OCI-LY7 (cell line): ENCODE measurements around the gene MRPL33. TPM values are rescaled to one million over a fixed set of nuclear protein-coding genes. Genes with fewer than 3 reads are reported as not detected.

Source experiments
- BruUV-seq: library from RNA; stranded (reverse); fragments of 400-500 nt; replicated peaks from 2 replicates; lab custom pipeline; 2021; lab: Mats Ljungman, UMichigan
- CTCF ChIA-PET: fragments of 300-600 bp; sonication (Branson Sonifier 250); formaldehyde crosslinking; loops from one replicate; lab custom pipeline; 2022; ENCODE audit warnings: antibody characterized with exemption; ENCODE audit not compliant: unreplicated experiment; lab: Charles Lee
- POLR2A ChIA-PET: fragments of 300-600 bp; sonication (Branson Sonifier 250); formaldehyde crosslinking; loops from one replicate; lab custom pipeline; 2022; ENCODE audit warnings: antibody characterized with exemption; lab: Charles Lee
- DNase-seq: peaks from one replicate; pipeline ENCODE4 v3.0.0-alpha.2; 2015; ENCODE audit warnings: low spot score
- H2AFZ ChIP-seq: fragments of 200-600 bp; sonication (generic), shearing (Covaris generic); 2 replicates; pipeline ENCODE4 v1.6.1; 2014; ENCODE audit warnings: mild to moderate bottlenecking, antibody characterized with exemption, low read length, moderate library complexity
- H3K27ac ChIP-seq: fragments of 200-600 bp; sonication (generic); 2 replicates; pipeline ENCODE4 v1.5.1; 2014; ENCODE audit warnings: mixed run types, low read depth, mild to moderate bottlenecking, moderate library complexity, low read length, inconsistent platforms; ENCODE audit not compliant: poor library complexity, severe bottlenecking
- H3K36me3 ChIP-seq: fragments of 200-600 bp; sonication (generic); 2 replicates; pipeline ENCODE4 v1.6.1; 2014; ENCODE audit warnings: mild to moderate bottlenecking, antibody characterized with exemption, low read length, moderate library complexity, mixed read lengths; ENCODE audit not compliant: insufficient read depth
- H3K4me1 ChIP-seq: fragments of 200-600 bp; sonication (generic); 2 replicates; pipeline ENCODE4 v1.5.1; 2014; ENCODE audit warnings: mild to moderate bottlenecking, low read length; ENCODE audit not compliant: insufficient read depth, poor library complexity, severe bottlenecking
- H3K4me2 ChIP-seq: fragments of 200-600 bp; sonication (generic); 2 replicates; pipeline ENCODE4 v1.6.1; 2014; ENCODE audit warnings: mild to moderate bottlenecking, low read length
- H3K4me3 ChIP-seq: fragments of 200-600 bp; sonication (generic); 2 replicates; pipeline ENCODE4 v1.5.1; 2014; ENCODE audit warnings: mild to moderate bottlenecking, low read depth, low read length; ENCODE audit not compliant: poor library complexity, severe bottlenecking
- H3K79me2 ChIP-seq: fragments of 200-600 bp; sonication (generic); 2 replicates; pipeline ENCODE4 v1.6.1; 2016; ENCODE audit warnings: low read depth, mild to moderate bottlenecking, low read length, moderate library complexity, mixed read lengths; ENCODE audit not compliant: insufficient read depth
- H3K9me2 ChIP-seq: fragments of 200-600 bp; sonication (generic); 2 replicates; pipeline ENCODE4 v1.6.1; 2016; ENCODE audit warnings: mild to moderate bottlenecking, low read length, mixed read lengths; ENCODE audit not compliant: insufficient read depth
- H3K9me3 ChIP-seq: fragments of 200-600 bp; sonication (generic); 2 replicates; pipeline ENCODE4 v1.6.1; 2014; ENCODE audit warnings: mild to moderate bottlenecking, mixed run types, low read length, mixed read lengths
- H4K20me1 ChIP-seq: fragments of 200-600 bp; sonication (generic); 2 replicates; pipeline ENCODE4 v1.6.1; 2014; ENCODE audit warnings: mild to moderate bottlenecking, antibody characterized with exemption, low read length, moderate library complexity, mixed read lengths; ENCODE audit not compliant: insufficient read depth
- CTCF ChIP-seq: fragments of 200-600 bp; sonication (generic); conservative IDR thresholded peaks from 2 replicates; pipeline ENCODE4 v1.5.1; 2014; ENCODE audit warnings: mild to moderate bottlenecking, antibody characterized with exemption, low read length, moderate library complexity, mixed read lengths
- EZH2phosphoT487 ChIP-seq: fragments of 200-600 bp; sonication (generic); IDR thresholded peaks from 2 replicates; pipeline ENCODE4 v1.6.1; 2018; ENCODE audit warnings: low read depth, borderline replicate concordance, mild to moderate bottlenecking, mixed run types, antibody characterized with exemption, low read length, moderate library complexity, mixed read lengths
- intact Hi-C: fragments of 100-400 bp; cut with micrococcal nuclease; formaldehyde crosslinking; loops from one replicate; pipeline ENCODE4 v1.10.0; 2022; ENCODE audit not compliant: unreplicated experiment
- total RNA-seq, 2 experiments: library from RNA; depleted of rRNA in 1 of 2; stranded (reverse); fragments of >200 nt in 1 of 2; shearing (Covaris generic) in 1 of 2; gene quantifications; 2 replicates each; pipeline ENCODE4 v1.2.3, GENCODE V29; 2014 to 2022

Gene MRPL33
- total RNA-seq, 2 experiments from 2014 or later, result 43.8 to 51.2 TPM

GRCh38 chr2:27729614-27730013 lies 41.9 kb upstream of the MRPL33 start:
- H2AFZ ChIP-seq, result no peak overlapping the region
- no peaks in the 10 kb centered on the region for H4K20me1 ChIP-seq
- DNase-seq, result no peak
- H3K4me3 ChIP-seq, result no peak overlapping the region
- intact Hi-C loops, result no loop called here
- H3K36me3 ChIP-seq, result no peaks in the 10 kb centered on the region
- ChIA-PET POLR2A (interaction anchor here (0.6 kb wide), 1 partner anchor 183 kb away, joined by 3 read pairs; no protein-coding TSS in a partner anchor), CTCF (no interaction called here)
- H3K9me3 ChIP-seq, result no peaks in the 10 kb centered on the region
- BruUV-seq, result no TSS peak
- no peak overlapping the region for H3K4me2 ChIP-seq
- no peaks in the 10 kb centered on the region for H3K79me2 ChIP-seq
- TF ChIP-seq EZH2phosphoT487 (no peak), CTCF (no peak)
- H3K9me2 ChIP-seq, result no peaks in the 10 kb centered on the region
- H3K4me1 ChIP-seq, result peaks cover 5% of the 10 kb centered on the region
- no peak overlapping the region for H3K27ac ChIP-seq

GRCh38 chr2:27730261-27730662 lies 41.3 kb upstream of the MRPL33 start:
- TF ChIP-seq EZH2phosphoT487 (no peak), CTCF (no peak)
- Histone ChIP-seq H3K4me2 (no peak overlapping the region), H3K9me2 (no peaks in the 10 kb centered on the region), H4K20me1 (no peaks in the 10 kb centered on the region), H3K36me3 (no peaks in the 10 kb centered on the region), H3K27ac (no peak overlapping the region), H3K4me3 (no peak overlapping the region), H3K9me3 (no peaks in the 10 kb centered on the region), H3K79me2 (no peaks in the 10 kb centered on the region), H3K4me1 (peaks cover 5% of the 10 kb centered on the region), H2AFZ (no peak overlapping the region)
- intact Hi-C loops, result no loop called here
- no TSS peak for BruUV-seq
- ChIA-PET POLR2A (no interaction called here), CTCF (no interaction called here)
- no peak for DNase-seq

GRCh38 chr2:27730980-27731691 lies 40.4 kb upstream of the MRPL33 start:
- no TSS peak for BruUV-seq
- Histone ChIP-seq H4K20me1 (no peaks in the 10 kb centered on the region), H3K36me3 (no peaks in the 10 kb centered on the region), H2AFZ (no peak overlapping the region), H3K9me2 (no peaks in the 10 kb centered on the region), H3K4me3 (no peak overlapping the region), H3K4me2 (no peak overlapping the region), H3K79me2 (no peaks in the 10 kb centered on the region), H3K4me1 (peaks cover 5% of the 10 kb centered on the region), H3K9me3 (no peaks in the 10 kb centered on the region), H3K27ac (no peak overlapping the region)
- no peak for TF ChIP-seq CTCF
- TF ChIP-seq EZH2phosphoT487, result no peak
- no peak for DNase-seq
- intact Hi-C loops, result no loop called here
- ChIA-PET POLR2A (no interaction called here), CTCF (no interaction called here)
